ENCODE results near the gene DTNBP1.

Gene DTNBP1

GRCh38 chr6:15475261-15475660, 187.6 kb downstream of the DTNBP1 start:
- TF ChIP-seq Cebpa-rat (IDR thresholded peaks at IDR 0.05): no peak; the same call in 1 of the 2 replicates
- H3K36me3 ChIP-seq: peaks cover 74% of the 10 kb centered on the region
- H3K4me1 ChIP-seq: peaks cover 66% of the 10 kb centered on the region
- no peaks in the 10 kb centered on the region for H3K27me3 ChIP-seq
- H3K27ac ChIP-seq: peak overlapping the region; percentile 76
- H3K4me2 ChIP-seq: peak overlapping the region; percentile 72
- 0 out of 2 replicates have a peak overlapping the region, but pooled peaks have one; percentile 17 for H3K4me3 ChIP-seq
- peak overlapping the region; percentile 38 for H3K9ac ChIP-seq
- H3K9me3 ChIP-seq: no peaks in the 10 kb centered on the region
- peaks cover 88% of the 10 kb centered on the region for H4K20me1 ChIP-seq

DNA sequence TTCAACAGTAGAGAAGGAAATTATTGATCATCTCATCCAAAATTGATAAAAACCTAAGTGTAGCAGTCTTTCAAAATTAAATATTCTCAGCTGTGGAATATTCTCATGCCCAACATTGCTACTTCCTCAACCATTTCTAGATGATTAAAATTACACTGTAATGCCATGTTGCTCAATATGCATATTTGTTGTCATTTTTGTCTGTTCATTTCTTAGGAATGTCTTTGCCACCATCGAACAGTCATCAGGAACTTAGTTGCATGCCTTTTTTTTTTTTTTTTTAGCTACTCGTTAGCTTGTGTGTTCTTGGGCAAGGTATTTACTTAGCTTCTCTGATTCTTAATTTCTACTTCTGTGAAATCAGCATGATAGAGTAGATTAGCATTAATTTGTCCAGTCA, 188.6 kb downstream of the DTNBP1 start:
- peak overlapping the region; percentile 72 for H3K4me2 ChIP-seq
- no peak for TF ChIP-seq Cebpa-rat (IDR thresholded peaks at IDR 0.05)
- H3K9me3 ChIP-seq: no peaks in the 10 kb centered on the region
- H3K27ac ChIP-seq: no peak overlapping the region
- no peak overlapping the region for H3K4me3 ChIP-seq
- peaks cover 66% of the 10 kb centered on the region for H3K4me1 ChIP-seq
- H3K36me3 ChIP-seq: peaks cover 75% of the 10 kb centered on the region
- no peak overlapping the region for H3K9ac ChIP-seq
- no peaks in the 10 kb centered on the region for H3K27me3 ChIP-seq
- H4K20me1 ChIP-seq: peaks cover 87% of the 10 kb centered on the region

DNA sequence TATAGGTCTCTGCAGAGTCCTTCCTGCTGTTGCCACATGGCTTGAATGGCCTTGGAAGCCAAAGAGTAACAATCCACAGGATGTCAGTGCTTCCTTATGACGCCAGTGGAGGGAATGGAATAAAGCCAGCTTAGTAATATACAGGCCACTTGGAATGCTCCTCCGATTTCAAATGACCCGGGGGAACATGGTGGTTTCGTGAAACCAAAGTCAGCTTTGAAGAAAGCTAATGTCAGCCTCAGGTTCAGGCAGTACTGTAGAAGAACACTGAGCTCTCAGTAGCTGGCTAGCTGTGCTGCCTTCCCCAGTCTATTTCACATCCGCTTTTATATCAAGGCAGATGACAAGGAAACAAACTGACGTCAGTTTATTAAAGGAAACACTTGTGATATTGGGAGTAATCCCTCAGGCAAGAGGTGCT, 189.1 kb downstream of the DTNBP1 start:
- Histone ChIP-seq H3K36me3 (peaks cover 74% of the 10 kb centered on the region), H3K27me3 (no peaks in the 10 kb centered on the region), H4K20me1 (peaks cover 82% of the 10 kb centered on the region), H3K9ac (no peak overlapping the region), H3K9me3 (no peaks in the 10 kb centered on the region), H3K27ac (no peak overlapping the region), H3K4me2 (peak overlapping the region; percentile 72), H3K4me1 (peaks cover 66% of the 10 kb centered on the region), H3K4me3 (no peak overlapping the region)
- TF ChIP-seq Cebpa-rat (IDR thresholded peaks at IDR 0.05): no peak

GRCh38 chr6:15473174-15473573, 189.7 kb downstream of the DTNBP1 start:
- Histone ChIP-seq H4K20me1 (peaks cover 81% of the 10 kb centered on the region), H3K27me3 (no peaks in the 10 kb centered on the region), H3K9me3 (no peaks in the 10 kb centered on the region), H3K4me2 (peak overlapping the region; percentile 72; the same call in 1 of the 2 replicates), H3K9ac (no peak overlapping the region), H3K36me3 (peaks cover 74% of the 10 kb centered on the region), H3K4me1 (peaks cover 66% of the 10 kb centered on the region), H3K4me3 (no peak overlapping the region), H3K27ac (no peak overlapping the region)
- no peak for TF ChIP-seq Cebpa-rat (IDR thresholded peaks at IDR 0.05)

Data from BLaER1 (cell line).